HCT116 (cell line): ENCODE results near the gene AQP9. TPM values are rescaled to one million over a fixed set of nuclear protein-coding genes. Genes with fewer than 3 reads are reported as not detected.

ENCODE experiments used
- ATAC-seq: fragments of 200-7000 bp; cut with Tn5 transposase; 2 replicates; pipeline ENCODE4 v1.9.1; 2020; ENCODE audit warnings: mild to moderate bottlenecking, moderate library complexity
- BruUV-seq: library from RNA; stranded (reverse); fragments of 400-500 nt; replicated peaks from 2 replicates; lab custom pipeline; 2021; lab: Mats Ljungman, UMichigan
- CTCF ChIA-PET: fragments of 300-600 bp; sonication (Branson Sonifier 250); formaldehyde crosslinking; loops from one replicate; lab custom pipeline; 2021; ENCODE audit warnings: antibody characterized with exemption; lab: Charles Lee
- POLR2A ChIA-PET: fragments of 300-600, 350-600 bp; sonication (Branson Sonifier 250); formaldehyde crosslinking; loops from one replicate; lab custom pipeline; 2021; ENCODE audit warnings: antibody characterized with exemption; lab: Charles Lee
- RAD21 ChIA-PET, 2 experiments: fragments of 300-600 bp; sonication (Branson Sonifier 250); formaldehyde crosslinking; loops; one replicate each; lab custom pipeline; 2023; ENCODE audit warnings: low total read pairs in 2 of 2; ENCODE audit not compliant: uncharacterized antibody in 2 of 2, unreplicated experiment in 2 of 2, low non-redundant PET in 1 of 2; lab: Charles Lee
- DNase-seq: peaks from one replicate; pipeline ENCODE4 v3.0.0-alpha.2; 2010; ENCODE audit warnings: low read depth, low spot score
- H2AFZ ChIP-seq: fragments of 200-600 bp; shearing (Covaris generic), sonication (generic); 2 replicates; pipeline ENCODE4 v1.6.1; 2017; ENCODE audit warnings: low read depth, mixed run types, mixed read lengths, antibody characterized with exemption, low read length; ENCODE audit not compliant: poor library complexity, severe bottlenecking
- H3K27ac ChIP-seq: 2 replicates; pipeline ENCODE4 v1.5.1; 2012; ENCODE audit warnings: low read depth, low read length
- H3K27me3 ChIP-seq: fragments of 200-600 bp; sonication (generic); 2 replicates; pipeline ENCODE4 v1.6.1; 2016; ENCODE audit warnings: mixed run types, low read length, mixed read lengths; ENCODE audit not compliant: insufficient read depth
- H3K36me3 ChIP-seq, 2 experiments: fragments of 200-500 bp in 1 of 2; fragments of 200-600 bp in 1 of 2; sonication (Bioruptor generic) in 1 of 2; sonication (generic) in 1 of 2; 2 replicates each; pipeline versions ENCODE4 v1.5.1 to v1.6.1; 2014 to 2016; ENCODE audit warnings: low read length in 2 of 2, inconsistent platforms in 1 of 2, mixed read lengths in 1 of 2, mixed run types in 1 of 2; ENCODE audit not compliant: insufficient read depth in 2 of 2, control insufficient read depth in 1 of 2
- H3K4me1 ChIP-seq, 2 experiments: fragments of 200-600 bp in 1 of 2; sonication (generic) in 1 of 2; 2 replicates each; pipeline versions ENCODE4 v1.5.1 to v1.6.1; 2012 to 2017; ENCODE audit warnings: low read length in 2 of 2, inconsistent platforms in 1 of 2, mild to moderate bottlenecking in 1 of 2, mixed read lengths in 1 of 2, mixed run types in 1 of 2, moderate library complexity in 1 of 2; ENCODE audit not compliant: insufficient read depth in 2 of 2, control insufficient read depth in 1 of 2
- H3K4me2 ChIP-seq: fragments of 200-600 bp; sonication (generic); 2 replicates; pipeline ENCODE4 v1.6.1; 2017; ENCODE audit warnings: mixed run types, low read length, mixed read lengths
- H3K4me3 ChIP-seq, 2 experiments: fragments of 200-600 bp in 1 of 2; sonication (generic) in 1 of 2; replicated peaks in 1 of 2; 2 replicates each; pipeline ENCODE4 v1.5.1; 2011 to 2016; ENCODE audit warnings: low read length in 2 of 2, control low read depth in 1 of 2, low read depth in 1 of 2, mild to moderate bottlenecking in 1 of 2, mixed read lengths in 1 of 2, mixed run types in 1 of 2
- H3K79me2 ChIP-seq: fragments of 200-600 bp; sonication (generic); 2 replicates; pipeline ENCODE4 v1.6.1; 2017; ENCODE audit warnings: mild to moderate bottlenecking, mixed run types, low read length, moderate library complexity, mixed read lengths; ENCODE audit not compliant: insufficient read depth
- H3K9ac ChIP-seq: fragments of 200-600 bp; sonication (generic); 2 replicates; pipeline ENCODE4 v1.6.1; 2016; ENCODE audit warnings: low read length, mixed read lengths
- H3K9me2 ChIP-seq: fragments of 200-600 bp; sonication (generic), shearing (Covaris generic); 2 replicates; pipeline ENCODE4 v1.6.1; 2017; ENCODE audit warnings: mixed run types, mild to moderate bottlenecking, moderate library complexity; ENCODE audit not compliant: insufficient read depth
- H3K9me3 ChIP-seq, 2 experiments: fragments of 200-500 bp in 1 of 2; fragments of 200-600 bp in 1 of 2; sonication (Bioruptor generic) in 1 of 2; sonication (generic) in 1 of 2; 2 replicates each; pipeline ENCODE4 v1.6.1; 2014 to 2017; ENCODE audit warnings: low read length in 2 of 2, mixed read lengths in 2 of 2, inconsistent platforms in 1 of 2, low read depth in 1 of 2, mild to moderate bottlenecking in 1 of 2, mixed run types in 1 of 2, moderate library complexity in 1 of 2; ENCODE audit not compliant: control insufficient read depth in 1 of 2, insufficient read depth in 1 of 2
- H4K20me1 ChIP-seq: fragments of 200-600 bp; sonication (generic), shearing (Covaris generic); 2 replicates; pipeline ENCODE4 v1.6.1; 2017; ENCODE audit warnings: mixed run types, mild to moderate bottlenecking, moderate library complexity; ENCODE audit not compliant: insufficient read depth
- CBX3 ChIP-seq: IDR thresholded peaks from 2 replicates; pipeline ENCODE4 v1.6.1; 2012; ENCODE audit warnings: low read depth
- EGR1 ChIP-seq: IDR thresholded peaks from 2 replicates; pipeline ENCODE4 v1.6.1; 2012; ENCODE audit warnings: low read depth
- ELF1 ChIP-seq: IDR thresholded peaks from 2 replicates; pipeline ENCODE4 v1.6.1; 2012; ENCODE audit warnings: low read depth, borderline replicate concordance
- EZH2 ChIP-seq: fragments of 200-600 bp; sonication (generic); IDR thresholded peaks from 2 replicates; pipeline ENCODE4 v1.6.1; 2017; ENCODE audit warnings: antibody characterized with exemption, mixed run types
- FOSL1 ChIP-seq: IDR thresholded peaks from 2 replicates; pipeline ENCODE4 v1.6.1; 2012; ENCODE audit warnings: low read depth
- JUND ChIP-seq: IDR thresholded peaks from 2 replicates; pipeline ENCODE4 v1.6.1; 2012
- POLR2AphosphoS5 ChIP-seq: IDR thresholded peaks from 2 replicates; pipeline ENCODE4 v1.6.1; 2011; ENCODE audit warnings: mild to moderate bottlenecking, low read depth, low read length, moderate library complexity
- RAD21 ChIP-seq: IDR thresholded peaks from 2 replicates; pipeline ENCODE4 v1.6.1; 2012; ENCODE audit warnings: low read depth, mild to moderate bottlenecking
- SP1 ChIP-seq: IDR thresholded peaks from 2 replicates; pipeline ENCODE4 v1.6.1; 2012; ENCODE audit warnings: low read depth
- SRF ChIP-seq: IDR thresholded peaks from 2 replicates; pipeline ENCODE4 v1.6.1; 2012; ENCODE audit warnings: low read depth
- TCF7L2 ChIP-seq: IDR thresholded peaks from 2 replicates; pipeline ENCODE4 v1.7.0; 2011; ENCODE audit warnings: borderline replicate concordance, inconsistent platforms; ENCODE audit not compliant: insufficient read depth, insufficient read length; ENCODE audit errors: extremely low read depth
- YY1 ChIP-seq: IDR thresholded peaks from 2 replicates; pipeline ENCODE4 v1.6.1; 2011; ENCODE audit warnings: low read length, low read depth, moderate library complexity, mild to moderate bottlenecking; ENCODE audit not compliant: insufficient replicate concordance; ENCODE audit errors: extremely low read depth
- ZFX ChIP-seq: fragments of 450-650 bp; IDR thresholded peaks from 2 replicates; pipeline ENCODE4 v1.6.1; 2017
- ZNF274 ChIP-seq: fragments of 200-500 bp; sonication (Bioruptor generic); IDR thresholded peaks from 2 replicates; pipeline ENCODE4 v1.6.1; 2014; ENCODE audit warnings: mild to moderate bottlenecking, low read depth, low read length, inconsistent platforms
- intact Hi-C: fragments of 100-400 bp; cut with micrococcal nuclease; formaldehyde crosslinking; loops from 2 replicates; pipeline ENCODE4 v1.10.0; 2022
- total RNA-seq: library from RNA; stranded (reverse); gene quantifications from one replicate; pipeline ENCODE4 v1.2.1, GENCODE V29; 2021; ENCODE audit not compliant: unreplicated experiment
- TF ChIP-seq, protein P1 (sequence below), 3 experiments: fragments of 200-600 bp in 1 of 3; sonication (generic) in 1 of 3; IDR thresholded peaks in 2 of 3; conservative IDR thresholded peaks in 1 of 3; 2 replicates each; pipeline ENCODE4 v1.5.1; 2012 to 2017; ENCODE audit warnings: low read depth in 2 of 3, low read length in 2 of 3, antibody characterized with exemption in 1 of 3, borderline replicate concordance in 1 of 3, control low read depth in 1 of 3, mild to moderate bottlenecking in 1 of 3, mixed read lengths in 1 of 3, mixed run types in 1 of 3, moderate library complexity in 1 of 3; ENCODE audit not compliant: insufficient read depth in 1 of 3
- TF ChIP-seq, protein P2 (sequence below): IDR thresholded peaks from 2 replicates; pipeline ENCODE4 v1.6.1; 2012
- TF ChIP-seq, protein P3 (sequence below): IDR thresholded peaks from 2 replicates; pipeline ENCODE4 v1.6.1; 2012
- TF ChIP-seq, protein P4 (sequence below): IDR thresholded peaks from 2 replicates; pipeline ENCODE4 v1.6.1; 2012; ENCODE audit warnings: low read depth

The AQP9 gene
- total RNA-seq, 1 experiment from 2014 or later: 0.12 TPM

DNA sequence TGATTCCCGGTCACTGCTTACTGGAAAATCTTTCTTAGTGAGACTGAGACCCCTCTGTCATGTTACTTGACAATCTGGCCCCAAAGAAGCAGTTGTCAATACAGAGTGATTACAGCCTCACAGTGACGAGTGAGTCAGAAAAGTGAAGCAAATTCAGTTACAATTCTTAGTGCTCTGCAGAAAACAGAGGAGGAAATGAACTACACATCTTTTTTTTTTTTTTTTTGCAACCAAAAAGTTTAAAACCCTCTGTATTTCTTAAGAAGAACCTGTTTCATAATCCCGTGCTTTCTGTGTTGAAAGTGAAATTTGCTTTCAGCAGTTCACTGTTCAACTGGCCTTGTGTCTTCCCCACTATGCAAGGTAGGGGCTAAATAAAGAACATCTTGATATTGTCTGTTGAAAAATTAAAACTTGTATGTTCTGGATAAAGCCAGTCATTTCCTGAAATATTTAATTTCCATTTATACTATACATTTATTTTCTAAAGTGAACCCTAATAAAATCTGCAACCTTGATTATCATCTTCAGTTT lies 1.9 kb downstream of the AQP9 start:
- ChIA-PET RAD21 (no interaction called here), POLR2A (interaction anchor here (0.9 kb wide), 1 partner anchor 42 kb away, joined by 3 read pairs; no protein-coding TSS in a partner anchor), CTCF (no interaction called here)
- H3K27me3 ChIP-seq: no peaks in the 10 kb centered on the region
- TF ChIP-seq, protein P1, sequence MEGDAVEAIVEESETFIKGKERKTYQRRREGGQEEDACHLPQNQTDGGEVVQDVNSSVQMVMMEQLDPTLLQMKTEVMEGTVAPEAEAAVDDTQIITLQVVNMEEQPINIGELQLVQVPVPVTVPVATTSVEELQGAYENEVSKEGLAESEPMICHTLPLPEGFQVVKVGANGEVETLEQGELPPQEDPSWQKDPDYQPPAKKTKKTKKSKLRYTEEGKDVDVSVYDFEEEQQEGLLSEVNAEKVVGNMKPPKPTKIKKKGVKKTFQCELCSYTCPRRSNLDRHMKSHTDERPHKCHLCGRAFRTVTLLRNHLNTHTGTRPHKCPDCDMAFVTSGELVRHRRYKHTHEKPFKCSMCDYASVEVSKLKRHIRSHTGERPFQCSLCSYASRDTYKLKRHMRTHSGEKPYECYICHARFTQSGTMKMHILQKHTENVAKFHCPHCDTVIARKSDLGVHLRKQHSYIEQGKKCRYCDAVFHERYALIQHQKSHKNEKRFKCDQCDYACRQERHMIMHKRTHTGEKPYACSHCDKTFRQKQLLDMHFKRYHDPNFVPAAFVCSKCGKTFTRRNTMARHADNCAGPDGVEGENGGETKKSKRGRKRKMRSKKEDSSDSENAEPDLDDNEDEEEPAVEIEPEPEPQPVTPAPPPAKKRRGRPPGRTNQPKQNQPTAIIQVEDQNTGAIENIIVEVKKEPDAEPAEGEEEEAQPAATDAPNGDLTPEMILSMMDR (IDR thresholded peaks at IDR 0.05 in 2 of 3, conservative IDR thresholded peaks at IDR 0.05 in 1 of 3; ENCODE audit: borderline replicate concordance in 1 of 3, insufficient read depth in 1 of 3, low read depth in 2 of 3, low read length in 2 of 3): no peak
- no peak for TF ChIP-seq ZNF274
- TF ChIP-seq EZH2: no peak
- TF ChIP-seq SP1: no peak
- no peak for TF ChIP-seq RAD21
- TF ChIP-seq, protein P2, sequence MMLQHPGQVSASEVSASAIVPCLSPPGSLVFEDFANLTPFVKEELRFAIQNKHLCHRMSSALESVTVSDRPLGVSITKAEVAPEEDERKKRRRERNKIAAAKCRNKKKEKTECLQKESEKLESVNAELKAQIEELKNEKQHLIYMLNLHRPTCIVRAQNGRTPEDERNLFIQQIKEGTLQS: no peak
- TF ChIP-seq ZFX: no peak
- no peak for TF ChIP-seq SRF
- TF ChIP-seq JUND: no peak
- TF ChIP-seq YY1: no peak
- no peak for TF ChIP-seq EGR1
- no peak for TF ChIP-seq CBX3
- TF ChIP-seq FOSL1: no peak
- TF ChIP-seq, protein P3, sequence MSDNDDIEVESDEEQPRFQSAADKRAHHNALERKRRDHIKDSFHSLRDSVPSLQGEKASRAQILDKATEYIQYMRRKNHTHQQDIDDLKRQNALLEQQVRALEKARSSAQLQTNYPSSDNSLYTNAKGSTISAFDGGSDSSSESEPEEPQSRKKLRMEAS: no peak
- TF ChIP-seq ELF1: no peak
- TF ChIP-seq TCF7L2: no peak
- TF ChIP-seq, protein P4, sequence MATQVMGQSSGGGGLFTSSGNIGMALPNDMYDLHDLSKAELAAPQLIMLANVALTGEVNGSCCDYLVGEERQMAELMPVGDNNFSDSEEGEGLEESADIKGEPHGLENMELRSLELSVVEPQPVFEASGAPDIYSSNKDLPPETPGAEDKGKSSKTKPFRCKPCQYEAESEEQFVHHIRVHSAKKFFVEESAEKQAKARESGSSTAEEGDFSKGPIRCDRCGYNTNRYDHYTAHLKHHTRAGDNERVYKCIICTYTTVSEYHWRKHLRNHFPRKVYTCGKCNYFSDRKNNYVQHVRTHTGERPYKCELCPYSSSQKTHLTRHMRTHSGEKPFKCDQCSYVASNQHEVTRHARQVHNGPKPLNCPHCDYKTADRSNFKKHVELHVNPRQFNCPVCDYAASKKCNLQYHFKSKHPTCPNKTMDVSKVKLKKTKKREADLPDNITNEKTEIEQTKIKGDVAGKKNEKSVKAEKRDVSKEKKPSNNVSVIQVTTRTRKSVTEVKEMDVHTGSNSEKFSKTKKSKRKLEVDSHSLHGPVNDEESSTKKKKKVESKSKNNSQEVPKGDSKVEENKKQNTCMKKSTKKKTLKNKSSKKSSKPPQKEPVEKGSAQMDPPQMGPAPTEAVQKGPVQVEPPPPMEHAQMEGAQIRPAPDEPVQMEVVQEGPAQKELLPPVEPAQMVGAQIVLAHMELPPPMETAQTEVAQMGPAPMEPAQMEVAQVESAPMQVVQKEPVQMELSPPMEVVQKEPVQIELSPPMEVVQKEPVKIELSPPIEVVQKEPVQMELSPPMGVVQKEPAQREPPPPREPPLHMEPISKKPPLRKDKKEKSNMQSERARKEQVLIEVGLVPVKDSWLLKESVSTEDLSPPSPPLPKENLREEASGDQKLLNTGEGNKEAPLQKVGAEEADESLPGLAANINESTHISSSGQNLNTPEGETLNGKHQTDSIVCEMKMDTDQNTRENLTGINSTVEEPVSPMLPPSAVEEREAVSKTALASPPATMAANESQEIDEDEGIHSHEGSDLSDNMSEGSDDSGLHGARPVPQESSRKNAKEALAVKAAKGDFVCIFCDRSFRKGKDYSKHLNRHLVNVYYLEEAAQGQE: no peak
- TF ChIP-seq POLR2AphosphoS5: no peak
- no peaks in the 10 kb centered on the region for H3K9me3 ChIP-seq
- H3K4me2 ChIP-seq: no peak overlapping the region
- ATAC-seq (no peak), DNase-seq (no peak)
- H2AFZ ChIP-seq: no peak overlapping the region
- BruUV-seq: no TSS peak
- H3K4me3 ChIP-seq: no peak overlapping the region
- H3K9me2 ChIP-seq: no peaks in the 10 kb centered on the region
- no peaks in the 10 kb centered on the region for H3K79me2 ChIP-seq
- H3K4me1 ChIP-seq: no peaks in the 10 kb centered on the region
- no peak overlapping the region for H3K27ac ChIP-seq
- no peaks in the 10 kb centered on the region for H4K20me1 ChIP-seq
- intact Hi-C loops: no loop called here
- H3K36me3 ChIP-seq: no peaks in the 10 kb centered on the region
- H3K9ac ChIP-seq: no peak overlapping the region
